NCI-H2081 (cell line): ENCODE data around the gene KRTAP1-3.

Experiments used
- DNase-seq, 2 experiments: peaks; one replicate each; lab custom pipeline; 2025; lab: John Stamatoyannopoulos, UW

Gene KRTAP1-3

GRCh38 chr17:41010441-41010840 lies 24.2 kb downstream of the KRTAP1-3 start:
- DNase-seq, result no peak

- DNase-seq, result no peak
Measured at GRCh38 chr17:41009936-41010335, 24.7 kb downstream of the KRTAP1-3 start.

GRCh38 chr17:41009301-41009760 lies 25.3 kb downstream of the KRTAP1-3 start:
- no peak for DNase-seq

GRCh38 chr17:41008811-41009210 lies 25.9 kb downstream of the KRTAP1-3 start, which contains the start of gene KRTAP3-1:
Gene KRTAP3-1 (minus strand): TSS chr17:41009128. CDS start chr17:41009074, 54 bp downstream.
- DNase-seq, result no peak

- DNase-seq, result peak in 1 of 2 experiments; percentile 35
Measured at GRCh38 chr17:41004397-41004796, 30.3 kb downstream of the KRTAP1-3 start.

- no peak for DNase-seq
Measured at GRCh38 chr17:41003926-41004325, 30.7 kb downstream of the KRTAP1-3 start.

GRCh38 chr17:41002814-41003213 lies 31.9 kb downstream of the KRTAP1-3 start:
- DNase-seq, result no peak

GRCh38 chr17:41001795-41002194 lies 32.9 kb downstream of the KRTAP1-3 start:
- DNase-seq, result no peak

- peak in 1 of 2 experiments; percentile 10 for DNase-seq
Measured at GRCh38 chr17:40999563-40999962, 35.1 kb downstream of the KRTAP1-3 start, which contains the start of gene KRTAP3-2. Gene KRTAP3-2 (minus strand): TSS chr17:40999906. CDS start chr17:40999853, 53 bp downstream.

GRCh38 chr17:40997361-40997760 lies 37.3 kb downstream of the KRTAP1-3 start:
- DNase-seq, result no peak

GRCh38 chr17:40996829-40997228 lies 37.8 kb downstream of the KRTAP1-3 start:
- DNase-seq, result no peak

- DNase-seq, result no peak
Measured at GRCh38 chr17:40995116-40995515, 39.6 kb downstream of the KRTAP1-3 start.

GRCh38 chr17:40993839-40994238 lies 40.8 kb downstream of the KRTAP1-3 start, which contains the start of gene KRTAP3-3:
Gene KRTAP3-3 (minus strand): TSS chr17:40994164. CDS start chr17:40994097, 67 bp downstream.
- peak; percentile 28 to 82 for DNase-seq

- no peak for DNase-seq
Measured at GRCh38 chr17:40993084-40993483, 41.6 kb downstream of the KRTAP1-3 start.

- no peak for DNase-seq
Measured at GRCh38 chr17:40992666-40993065, 42.0 kb downstream of the KRTAP1-3 start.

- DNase-seq, result no peak
Measured at GRCh38 chr17:40986920-40987319, 47.8 kb downstream of the KRTAP1-3 start.

- no peak for DNase-seq
Measured at GRCh38 chr17:40984226-40984625, 50.4 kb downstream of the KRTAP1-3 start, which contains the start of gene KRT40. Gene KRT40 (minus strand): TSS chr17:40984326. CDS start chr17:40984273, 53 bp downstream.
